Bronchial epithelial cell (primary cell): ENCODE results near the gene TREML2. TPM values are rescaled to one million over a fixed set of nuclear protein-coding genes. Genes with fewer than 3 reads are reported as not detected.

Experiments used
- DNase-seq: peaks from one replicate; pipeline ENCODE4 v3.0.0-alpha.2; 2010; ENCODE audit warnings: low read depth
- FAIRE-seq: peaks from 2 replicates; lab custom pipeline; 2011; peaks lifted over from hg19 to GRCh38; lab: Jason Lieb, UNC
- H3K27me3 ChIP-seq: 2 replicates; pipeline ENCODE4 v1.5.1; 2011; ENCODE audit warnings: low read length; ENCODE audit not compliant: control insufficient read depth, insufficient read depth
- H3K36me3 ChIP-seq: 2 replicates; pipeline ENCODE4 v1.5.1; 2011; ENCODE audit warnings: low read length; ENCODE audit not compliant: control insufficient read depth, insufficient read depth
- H3K4me3 ChIP-seq: 2 replicates; pipeline ENCODE4 v1.5.1; 2011; ENCODE audit warnings: mild to moderate bottlenecking, low read depth, low read length, control low read depth
- CTCF ChIP-seq: IDR thresholded peaks from 2 replicates; pipeline ENCODE4 v1.5.1; 2011; ENCODE audit warnings: mild to moderate bottlenecking, moderate library complexity, low read length, control low read depth, inconsistent platforms; ENCODE audit not compliant: insufficient read depth, severe bottlenecking
- total RNA-seq: library from RNA; depleted of rRNA; stranded (reverse); fragments of >200 nt; gene quantifications from 2 replicates; pipeline ENCODE4 v1.2.1, GENCODE V29; 2014

Gene TREML2
- total RNA-seq, 1 donor from 2014 or later: not detected

- Histone ChIP-seq H3K27me3 (no peaks in the 10 kb centered on the region), H3K4me3 (no peak overlapping the region), H3K36me3 (no peaks in the 10 kb centered on the region)
- DNase-seq (no peak), FAIRE-seq (no peak)
- no peak for TF ChIP-seq CTCF
Measured at GRCh38 chr6:41187924-41188886, 12.7 kb downstream of the TREML2 start.

GRCh38 chr6:41186031-41186562 lies 14.9 kb downstream of the TREML2 start:
- no peak for TF ChIP-seq CTCF

GRCh38 chr6:41184761-41185160 lies 16.2 kb downstream of the TREML2 start:
- DNase-seq: no peak
- TF ChIP-seq CTCF: no peak
- no peaks in the 10 kb centered on the region for H3K36me3 ChIP-seq
- FAIRE-seq: no peak
- H3K27me3 ChIP-seq: no peaks in the 10 kb centered on the region
- H3K4me3 ChIP-seq: no peak overlapping the region

More at GRCh38 chr6:41186031-41186562, 14.9 kb downstream of the TREML2 start:
- FAIRE-seq: no peak
- no peak overlapping the region for H3K4me3 ChIP-seq
- H3K36me3 ChIP-seq: no peaks in the 10 kb centered on the region
- H3K27me3 ChIP-seq: no peaks in the 10 kb centered on the region
- DNase-seq: no peak

GRCh38 chr6:41182069-41183034 lies 18.6 kb downstream of the TREML2 start:
- H3K36me3 ChIP-seq: no peaks in the 10 kb centered on the region
- peak; percentile 91 for FAIRE-seq
- DNase-seq: peak; percentile 76
- H3K4me3 ChIP-seq: no peak overlapping the region
- peak; percentile 78 for TF ChIP-seq CTCF
- H3K27me3 ChIP-seq: no peaks in the 10 kb centered on the region

GRCh38 chr6:41181566-41181965 lies 19.4 kb downstream of the TREML2 start:
- DNase-seq: peak; percentile 55
- no peak overlapping the region for H3K4me3 ChIP-seq
- H3K36me3 ChIP-seq: no peaks in the 10 kb centered on the region
- no peaks in the 10 kb centered on the region for H3K27me3 ChIP-seq
- TF ChIP-seq CTCF: no peak
- no peak for FAIRE-seq
